Stimulated activated CD4-positive, alpha-beta T cell treated with anti-CD3 and anti-CD28 coated beads, Interleukin-15, amount 100 ng/mL, for 48 hours (primary cell): ENCODE measurements around the gene IGFL1.
"Not testable (repeated sequence)": the region's sequence is repeated elsewhere in the genome, so short reads cannot be mapped to it uniquely, and the experiment has no call there.

Source experiments
- DNase-seq, 2 donors: peaks; one replicate each; pipeline ENCODE4 v3.0.0-alpha.2; 2020; ENCODE audit warnings: low read depth in 2 of 2

IGFL1 gene

GRCh38 chr19:46202426-46202825 lies 27.1 kb upstream of the IGFL1 start:
- DNase-seq: no peak

- no peak for DNase-seq
These were observed 26.4 kb upstream of the IGFL1 start for GRCh38 chr19:46202872-46203860.

DNA sequence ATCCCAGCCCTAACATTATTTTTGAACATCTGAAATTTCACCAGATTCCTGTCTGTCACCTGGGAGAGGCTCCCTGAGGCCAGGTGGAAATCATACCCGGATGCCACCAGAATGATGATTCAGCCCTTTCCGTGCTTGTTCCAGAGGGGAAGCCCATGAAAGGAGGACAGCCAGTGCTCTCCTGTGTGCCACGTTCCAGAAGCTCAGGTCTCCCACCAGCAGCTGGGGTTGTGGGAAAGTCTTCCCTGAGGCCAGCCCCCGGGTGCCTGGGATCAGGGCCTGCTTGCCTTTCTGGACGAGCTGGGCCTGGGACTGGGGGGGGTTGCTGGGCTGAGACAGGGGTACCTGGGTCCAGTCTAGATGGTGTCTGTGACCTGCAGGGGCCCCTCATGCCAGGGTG lies 25.5 kb upstream of the IGFL1 start:
- no peak for DNase-seq

DNA sequence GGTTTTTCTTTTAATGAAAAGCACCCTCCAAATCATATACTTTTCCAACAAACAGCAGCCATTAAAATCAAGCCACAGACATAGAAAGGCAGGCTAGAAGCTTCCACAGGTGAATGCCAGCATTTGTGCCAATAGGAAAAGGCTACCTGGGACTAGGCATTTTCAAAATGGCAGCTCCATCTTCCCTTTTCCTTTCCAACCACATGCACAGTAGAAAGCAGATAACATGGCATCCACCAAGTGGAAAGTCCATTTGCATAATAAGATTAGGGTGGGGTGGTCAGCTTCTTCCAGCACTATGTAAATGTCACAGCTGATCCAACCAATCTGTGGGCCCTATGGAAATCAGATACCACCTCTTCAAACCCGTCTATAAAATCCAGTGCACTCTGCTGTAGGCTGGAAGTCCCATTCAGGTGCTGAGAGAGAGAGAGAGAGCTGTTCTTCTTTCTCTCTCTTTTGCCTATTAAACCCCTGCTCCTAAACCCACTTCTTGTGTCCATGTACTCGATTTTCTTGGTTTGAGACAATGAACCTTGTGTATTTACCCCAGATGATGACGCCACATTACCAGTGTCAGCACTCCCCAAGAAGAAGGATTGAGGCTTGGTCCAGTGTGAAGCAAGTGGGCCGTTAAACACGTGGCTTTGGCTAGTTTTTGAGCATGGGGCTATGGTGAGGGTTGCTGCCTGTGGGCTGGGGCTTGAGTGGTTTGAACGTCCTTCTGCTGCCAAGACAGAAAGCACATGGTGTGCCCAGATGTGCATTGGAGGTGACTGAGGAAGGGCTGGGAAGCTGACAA lies 24.2 kb upstream of the IGFL1 start:
- no peak for DNase-seq

DNA sequence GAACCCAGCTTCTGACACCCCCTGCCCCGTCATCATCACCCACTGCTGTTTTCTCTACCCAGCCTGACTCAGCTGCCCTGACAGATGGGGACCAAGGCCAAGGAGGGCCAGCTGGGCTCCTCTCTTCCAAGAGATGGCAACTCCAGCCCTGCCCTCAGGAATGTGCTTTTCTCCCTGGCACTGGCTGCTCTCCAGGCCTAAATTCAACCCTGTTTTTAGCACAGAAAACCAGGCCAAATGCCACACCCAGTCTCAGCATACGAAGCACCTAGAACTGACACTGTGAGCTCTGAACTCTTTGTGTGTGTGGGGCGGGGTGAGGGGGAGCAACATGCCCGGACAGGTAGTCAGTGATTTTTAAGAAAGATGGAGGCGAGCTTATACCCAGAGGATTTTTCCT lies 23.4 kb upstream of the IGFL1 start:
- DNase-seq: no peak

DNA sequence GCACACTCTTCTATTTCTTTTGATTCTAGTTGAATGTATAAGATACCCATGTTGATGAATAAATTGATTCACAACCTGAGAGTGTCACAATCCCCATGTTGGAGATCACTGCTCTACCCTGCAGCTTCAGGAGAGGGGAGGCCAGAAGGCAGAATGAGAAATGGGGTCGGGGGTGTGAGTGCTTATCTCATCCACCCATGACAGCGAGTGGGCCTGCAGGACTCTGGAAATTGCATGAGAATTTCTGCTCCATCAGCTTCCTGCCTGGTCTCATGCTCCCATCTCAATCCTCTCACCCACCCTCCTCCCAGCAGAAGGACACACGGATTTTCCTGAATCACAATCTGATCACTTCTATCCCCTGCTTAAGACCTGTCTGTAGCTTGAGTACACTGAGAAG lies 22.9 kb upstream of the IGFL1 start:
- DNase-seq: no peak

GRCh38 chr19:46207858-46208257 lies 21.7 kb upstream of the IGFL1 start:
- DNase-seq: not testable (repeated sequence)

DNA sequence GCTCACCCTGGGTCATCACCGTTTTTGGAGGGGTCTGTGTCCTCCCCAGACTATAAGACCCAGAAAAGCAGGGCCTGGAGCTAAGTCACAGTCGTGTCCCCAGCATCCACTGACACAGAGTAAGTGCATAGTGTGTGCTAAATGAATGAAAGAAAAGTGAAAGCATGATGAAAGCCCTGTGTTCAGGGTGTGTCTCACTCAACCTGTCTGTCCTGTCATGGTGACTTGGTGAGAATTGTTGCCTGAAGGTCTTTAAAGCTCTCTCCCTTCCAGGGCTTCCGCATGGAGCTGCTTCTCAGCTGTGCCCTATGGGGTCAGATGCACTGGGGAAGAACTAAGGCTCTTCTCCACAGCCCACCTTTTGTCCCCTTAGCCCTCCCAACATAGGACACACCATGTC lies 20.5 kb upstream of the IGFL1 start:
- DNase-seq: no peak

GRCh38 chr19:46209472-46209871 lies 20.1 kb upstream of the IGFL1 start:
- DNase-seq: no peak

- no peak for DNase-seq
These were observed 18.9 kb upstream of the IGFL1 start for GRCh38 chr19:46210669-46211068.

DNA sequence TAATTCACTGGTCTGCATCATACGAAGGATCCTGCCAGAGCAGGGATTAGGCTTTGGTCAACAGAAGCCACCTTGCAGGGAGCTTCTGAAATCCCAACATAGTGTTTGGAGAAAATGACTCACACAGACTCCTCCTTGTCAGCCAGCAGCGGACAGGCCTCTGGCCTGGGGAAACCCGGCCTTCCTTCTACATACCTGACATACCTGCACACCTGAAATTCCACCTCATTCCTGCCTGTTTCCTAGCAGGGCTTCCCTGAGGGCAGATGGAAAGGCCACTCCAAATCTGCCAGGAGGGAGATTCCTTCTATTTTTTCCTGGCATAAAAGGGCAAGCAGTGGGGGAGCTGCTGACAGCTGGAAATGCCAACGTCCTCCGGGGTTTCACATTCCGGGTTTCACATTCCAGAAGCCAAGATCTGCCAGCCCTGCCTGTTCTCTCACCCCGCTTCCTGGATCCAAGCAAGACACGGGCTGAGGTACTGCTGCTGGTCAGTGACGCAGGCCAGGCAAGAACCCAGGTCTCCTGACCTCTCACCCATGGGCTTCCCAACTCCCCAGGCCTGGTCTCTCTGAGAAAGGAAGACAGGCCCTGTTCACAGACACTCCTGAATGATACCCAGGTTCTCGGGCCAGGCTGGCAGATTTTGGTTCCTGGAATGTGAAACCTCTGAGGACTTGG lies 18.2 kb upstream of the IGFL1 start:
- no peak for DNase-seq

DNA sequence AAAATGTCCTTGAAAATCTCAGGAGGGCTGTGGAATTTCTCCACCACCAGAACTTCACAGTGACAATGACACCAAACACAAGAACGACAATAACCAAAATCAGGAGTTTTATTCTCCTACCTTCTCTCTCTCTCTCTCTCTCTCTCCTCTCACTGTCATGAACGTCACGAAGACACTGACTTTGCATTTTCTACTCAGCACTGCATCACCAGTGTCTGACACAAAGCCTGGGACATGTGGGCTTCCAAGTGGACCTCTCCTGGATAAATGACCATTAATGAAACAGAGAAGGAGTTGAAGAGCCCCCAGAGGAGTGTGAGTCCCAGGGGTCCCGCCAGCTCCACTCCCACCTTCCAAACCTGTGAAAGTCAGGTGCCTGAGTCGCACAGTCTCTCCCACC lies 16.9 kb upstream of the IGFL1 start:
- DNase-seq: not testable (repeated sequence)

DNA sequence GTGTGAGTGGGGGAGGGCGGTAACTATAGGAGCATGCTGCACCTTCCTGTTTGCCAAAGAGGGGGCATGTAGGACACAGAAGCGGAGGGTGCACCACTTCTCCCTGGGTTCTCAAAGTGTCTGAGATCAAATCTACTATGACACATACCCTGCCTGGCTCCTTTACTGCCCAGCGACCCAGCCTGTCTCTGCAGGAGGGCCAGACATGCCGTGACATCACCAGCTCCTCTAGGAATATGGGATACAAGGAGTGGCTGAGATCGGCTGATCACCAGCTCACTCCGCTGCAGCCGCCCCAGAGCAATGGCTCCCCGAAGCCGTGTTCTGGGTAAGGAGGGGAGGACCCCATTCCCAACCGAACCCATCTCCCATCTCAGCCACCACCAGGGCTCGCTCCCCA lies 16.4 kb upstream of the IGFL1 start:
- no peak for DNase-seq

GRCh38 chr19:46213806-46214205 lies 15.7 kb upstream of the IGFL1 start:
- DNase-seq: no peak

DNA sequence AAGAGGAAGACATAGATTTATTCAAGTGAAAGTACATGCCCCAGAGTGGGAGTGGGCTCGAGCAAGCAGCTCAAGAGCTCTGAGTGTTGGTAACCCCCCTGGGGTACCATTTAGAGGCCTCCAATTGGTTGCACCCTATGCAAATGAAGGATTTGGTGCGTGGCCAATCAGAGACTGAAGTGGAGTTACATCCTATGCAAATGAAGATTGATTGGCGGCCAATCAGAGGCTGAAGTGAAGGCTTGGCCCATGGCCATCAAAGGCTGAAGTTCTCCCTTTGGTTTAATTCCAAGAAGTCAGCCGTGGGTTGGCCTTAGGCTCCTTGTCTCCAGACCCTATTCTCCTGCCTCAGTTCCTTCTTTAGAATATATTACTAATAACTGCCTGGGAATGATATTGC lies 12.9 kb upstream of the IGFL1 start:
- no peak for DNase-seq

DNA sequence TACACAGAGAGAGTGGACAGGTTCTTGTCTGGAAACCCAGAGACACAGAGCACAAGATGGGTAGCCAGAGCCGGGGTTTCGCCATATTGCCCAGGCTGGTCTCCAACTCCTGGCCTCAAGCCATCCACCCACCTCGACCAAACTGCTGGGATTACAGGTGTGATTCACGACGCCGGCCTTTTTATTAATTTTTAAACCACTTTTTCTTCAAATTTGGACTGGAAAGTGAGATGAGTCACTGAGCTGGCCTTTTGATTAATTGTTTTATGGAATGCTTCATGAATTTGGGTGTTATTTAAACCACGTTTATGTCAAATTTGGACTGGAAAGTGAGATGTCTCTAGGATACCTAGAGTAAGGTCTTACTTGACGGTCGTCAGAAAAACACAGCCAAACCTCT lies 12.1 kb upstream of the IGFL1 start:
- no peak for DNase-seq

- peak in 1 of 2 donors; percentile 4 for DNase-seq
These were observed 11.4 kb upstream of the IGFL1 start for GRCh38 chr19:46218160-46218559.

GRCh38 chr19:46220038-46220615 lies 9.4 kb upstream of the IGFL1 start:
- no peak for DNase-seq

- no peak for DNase-seq
These were observed 8.4 kb upstream of the IGFL1 start for GRCh38 chr19:46221152-46221551.

DNA sequence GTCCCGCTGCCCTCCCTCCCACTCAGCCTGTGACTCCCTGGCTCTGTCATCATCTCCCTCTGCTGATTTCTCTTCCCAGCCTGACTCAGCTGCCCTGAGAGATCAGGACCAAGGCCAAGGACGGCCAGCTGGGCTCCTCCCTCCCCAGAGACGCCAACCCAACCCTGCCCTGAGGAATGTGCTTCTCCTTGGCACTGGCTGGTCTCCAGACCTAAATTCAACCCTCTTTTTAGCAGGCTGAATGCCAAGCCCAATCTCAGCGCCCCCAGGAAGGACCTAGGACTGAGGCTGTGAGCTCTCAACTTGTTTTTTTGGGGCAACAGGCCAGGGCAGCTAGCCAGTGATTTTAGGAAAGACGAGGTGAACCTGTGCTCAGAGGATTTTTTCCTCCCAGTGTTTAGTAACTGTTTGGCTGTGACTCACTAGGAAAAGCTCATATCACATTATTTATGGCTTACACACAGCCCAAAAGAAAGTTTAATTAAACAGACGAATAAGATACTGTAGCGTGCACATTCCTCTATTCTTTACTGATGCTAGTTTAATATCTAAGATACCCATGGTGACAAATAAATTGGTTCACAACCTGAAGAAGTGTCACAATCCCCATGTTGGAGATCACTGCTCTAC lies 7.4 kb upstream of the IGFL1 start:
- no peak for DNase-seq

GRCh38 chr19:46223787-46224186 lies 5.8 kb upstream of the IGFL1 start:
- not testable (repeated sequence) for DNase-seq
